ENCODE results near the gene IGSF5.

Gene IGSF5

DNA sequence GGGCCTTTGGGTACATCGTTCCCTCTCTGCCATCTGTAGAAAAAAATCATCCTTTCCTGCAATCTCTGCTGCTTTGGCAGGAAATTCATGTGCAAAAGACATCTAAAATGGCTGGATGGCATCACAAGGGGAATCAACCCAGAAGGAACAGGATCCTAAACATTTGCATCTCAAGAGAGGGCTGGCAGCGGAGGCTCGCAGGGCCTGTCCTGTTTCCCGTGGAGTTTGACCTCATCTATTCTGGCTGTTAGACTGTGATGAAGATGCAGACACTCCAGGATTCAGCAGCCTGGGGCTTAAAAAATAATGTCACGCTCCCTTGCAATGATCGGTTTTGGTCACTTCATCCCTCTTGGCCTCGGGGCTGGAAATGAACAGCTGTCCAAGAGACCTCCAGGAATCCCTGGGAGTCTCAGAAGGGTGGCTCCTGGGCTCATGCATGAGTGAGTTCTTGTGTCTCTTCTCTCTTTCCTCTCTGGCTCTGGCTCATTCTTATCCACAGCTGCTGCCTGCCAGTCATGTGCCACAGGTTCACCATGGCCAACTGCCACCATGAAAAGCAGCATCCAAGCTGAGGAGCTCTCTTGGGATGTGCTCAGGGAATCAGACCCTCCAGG lies 106.1 kb downstream of the IGSF5 start:
- no peak overlapping the region for H3K4me3 Mint-ChIP-seq
- no peak overlapping the region for H3K27ac Mint-ChIP-seq
- ATAC-seq (ENCODE audit: low read depth): no peak

More for the DNA sequence above, 106.1 kb downstream of the IGSF5 start:
- Mint-ChIP-seq H3K4me1 (no peaks in the 10 kb centered on the region), H3K9me3 (peaks cover 2% of the 10 kb centered on the region), H3K27me3 (no peaks in the 10 kb centered on the region), H3K36me3 (no peaks in the 10 kb centered on the region)
- DNase-seq (ENCODE audit: low spot score in 2 of 2): no peak

All from memory B cell (primary cell).